B cell (primary cell): ENCODE data around the gene ADAM19.

Experiments used
- EZH2 ChIP-seq: IDR thresholded peaks from 2 replicates; pipeline ENCODE4 v1.6.1; 2012; ENCODE audit warnings: borderline replicate concordance, low read depth, mild to moderate bottlenecking, moderate library complexity, low read length; ENCODE audit not compliant: insufficient read depth, poor library complexity, severe bottlenecking
- TF ChIP-seq, protein P1 (sequence below): fragments of 200-600 bp; IDR thresholded peaks from one replicate; pipeline ENCODE4 v1.8.0; 2022; ENCODE audit warnings: antibody characterized with exemption, mild to moderate bottlenecking

DNA sequence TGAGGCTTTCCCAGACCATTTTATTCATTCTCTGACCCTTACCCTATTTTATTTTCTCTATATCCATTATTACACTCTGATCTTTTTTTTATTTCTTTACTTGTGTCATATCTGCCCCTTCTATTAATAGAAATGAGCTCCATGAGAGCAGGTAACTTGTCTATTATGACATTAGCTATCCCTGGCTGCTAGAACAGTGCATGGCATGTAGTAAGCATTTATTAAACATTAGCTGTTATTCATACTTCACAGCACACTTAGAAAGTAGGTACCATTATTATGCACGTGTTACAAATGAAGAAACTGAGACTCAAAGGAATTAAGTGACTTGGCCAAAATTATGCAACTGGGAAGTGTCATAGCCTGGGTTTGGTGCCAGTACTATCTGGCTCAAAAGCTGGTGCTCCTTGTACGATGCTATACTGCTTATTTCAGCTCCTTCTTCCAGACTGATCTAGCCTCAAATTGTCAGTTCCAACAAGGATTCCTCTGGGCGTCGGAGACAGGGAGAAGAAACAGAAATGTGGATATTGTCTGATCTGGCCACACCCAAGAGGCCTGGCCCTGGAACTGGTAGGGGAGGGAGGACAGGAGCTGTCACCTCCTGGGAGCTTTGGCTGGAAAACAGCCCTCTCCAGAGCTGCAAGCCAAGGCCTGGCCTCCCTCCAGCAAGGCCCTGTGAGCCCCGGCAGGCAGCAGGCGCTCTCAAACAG, 126.4 kb downstream of the ADAM19 start:
- no peak for TF ChIP-seq EZH2
- TF ChIP-seq, protein P1, sequence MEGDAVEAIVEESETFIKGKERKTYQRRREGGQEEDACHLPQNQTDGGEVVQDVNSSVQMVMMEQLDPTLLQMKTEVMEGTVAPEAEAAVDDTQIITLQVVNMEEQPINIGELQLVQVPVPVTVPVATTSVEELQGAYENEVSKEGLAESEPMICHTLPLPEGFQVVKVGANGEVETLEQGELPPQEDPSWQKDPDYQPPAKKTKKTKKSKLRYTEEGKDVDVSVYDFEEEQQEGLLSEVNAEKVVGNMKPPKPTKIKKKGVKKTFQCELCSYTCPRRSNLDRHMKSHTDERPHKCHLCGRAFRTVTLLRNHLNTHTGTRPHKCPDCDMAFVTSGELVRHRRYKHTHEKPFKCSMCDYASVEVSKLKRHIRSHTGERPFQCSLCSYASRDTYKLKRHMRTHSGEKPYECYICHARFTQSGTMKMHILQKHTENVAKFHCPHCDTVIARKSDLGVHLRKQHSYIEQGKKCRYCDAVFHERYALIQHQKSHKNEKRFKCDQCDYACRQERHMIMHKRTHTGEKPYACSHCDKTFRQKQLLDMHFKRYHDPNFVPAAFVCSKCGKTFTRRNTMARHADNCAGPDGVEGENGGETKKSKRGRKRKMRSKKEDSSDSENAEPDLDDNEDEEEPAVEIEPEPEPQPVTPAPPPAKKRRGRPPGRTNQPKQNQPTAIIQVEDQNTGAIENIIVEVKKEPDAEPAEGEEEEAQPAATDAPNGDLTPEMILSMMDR, result no peak
